Left hindlimb (tissue), 1 donor: ENCODE measurements around the gene GPBAR1.
A peak's percentile ranks its signal among the peaks of the same experiment; 100 is the strongest.

Experiments
- DNase-seq: peaks from one replicate; pipeline ENCODE4 v3.0.0-alpha.2; 2018

GPBAR1 gene

DNA sequence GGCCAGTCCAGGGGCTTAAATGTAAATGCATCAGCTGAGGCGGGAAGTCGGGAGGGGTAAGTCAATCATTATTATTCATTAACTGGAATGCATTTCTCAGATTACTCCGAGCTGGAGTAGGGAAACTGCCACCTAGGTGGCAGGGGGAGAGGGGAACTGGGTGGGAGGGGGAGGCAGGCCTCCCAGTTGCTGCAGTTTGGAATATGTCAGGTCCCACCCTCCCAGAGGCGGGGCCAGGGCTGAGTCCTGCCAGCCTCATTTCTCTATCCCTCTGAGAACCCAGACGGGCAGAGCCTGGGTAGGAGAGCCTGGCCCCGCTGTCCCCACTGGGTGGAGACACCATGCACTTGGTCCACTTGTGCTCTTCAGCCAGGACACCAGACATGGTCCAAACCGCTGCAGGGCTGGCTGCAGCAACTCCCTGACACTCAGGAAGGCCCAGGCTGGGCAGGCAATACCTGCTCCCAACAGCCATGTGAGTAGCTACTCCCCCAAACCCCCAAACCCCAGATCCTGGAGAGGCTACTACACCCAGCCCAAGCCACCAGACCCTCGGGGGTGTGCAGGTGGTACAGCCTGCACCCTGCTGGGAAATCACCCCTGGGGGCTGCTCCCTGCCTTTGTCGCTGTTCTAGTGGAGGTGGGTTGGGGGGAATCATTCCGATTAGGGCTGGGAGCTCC is at the start of gene GPBAR1:
GPBAR1 (plus strand) TSS at position 274 of the 681 bp plus-strand sequence. CDS start 1,710 bp downstream, outside the sequence.
- peak; percentile 39 for DNase-seq

GRCh38 chr2:218214116-218214515 is 46.7 kb upstream of the GPBAR1 start:
- DNase-seq: no peak

GRCh38 chr2:218216336-218216673 is 44.5 kb upstream of the GPBAR1 start:
- DNase-seq: no peak

- DNase-seq: peak; percentile 96
Observed at GRCh38 chr2:218216674-218217359, 44.0 kb upstream of the GPBAR1 start, which contains the start of gene ARPC2. Gene ARPC2, plus strand, starts transcription at chr2:218217189. Its CDS starts 282 bp downstream, at chr2:218217471.

- no peak for DNase-seq
Observed at GRCh38 chr2:218217360-218218267, 43.2 kb upstream of the GPBAR1 start.

DNA sequence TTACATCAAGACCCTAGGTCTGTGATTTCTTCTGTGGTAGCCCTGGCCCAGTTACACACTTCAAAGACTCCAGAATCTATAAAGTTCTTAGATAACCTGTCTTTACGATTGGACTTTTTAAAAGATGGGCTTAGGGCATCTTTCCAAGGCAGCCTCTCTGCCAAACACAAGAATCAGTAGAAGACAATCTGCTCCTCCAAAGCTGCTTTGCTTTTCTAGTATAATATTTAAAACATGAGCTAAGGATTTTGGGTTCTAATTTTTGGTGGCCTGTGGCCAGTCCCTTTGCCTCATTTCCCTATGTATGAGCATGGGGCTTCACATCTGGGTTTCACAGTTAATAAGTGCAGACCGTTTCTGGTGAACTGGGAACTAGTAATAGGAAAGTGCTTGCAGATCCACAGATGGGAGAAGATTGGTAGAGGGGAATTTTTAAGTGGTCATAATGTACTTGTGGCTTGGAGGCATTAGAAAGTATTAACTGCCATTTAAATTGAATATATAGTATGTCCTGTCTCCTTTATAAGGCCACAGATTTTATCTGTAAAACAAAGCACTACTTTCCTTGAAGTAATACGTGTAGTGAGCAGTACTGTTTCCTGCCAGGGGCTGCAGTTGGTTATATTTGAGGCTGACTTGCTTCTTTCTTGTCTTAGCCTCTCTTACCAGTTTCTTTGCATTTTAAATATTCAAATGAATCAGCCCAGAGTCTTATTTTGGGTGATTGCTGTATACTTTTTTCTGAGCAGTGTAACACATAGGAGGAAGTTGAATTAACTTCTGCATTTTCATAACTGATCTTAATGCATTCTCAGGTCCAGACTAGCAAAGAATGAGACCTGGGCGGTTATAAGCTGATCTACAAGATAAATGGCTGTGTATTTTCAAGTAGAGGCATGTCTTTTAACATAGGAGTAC is 42.3 kb upstream of the GPBAR1 start:
- no peak for DNase-seq

DNA sequence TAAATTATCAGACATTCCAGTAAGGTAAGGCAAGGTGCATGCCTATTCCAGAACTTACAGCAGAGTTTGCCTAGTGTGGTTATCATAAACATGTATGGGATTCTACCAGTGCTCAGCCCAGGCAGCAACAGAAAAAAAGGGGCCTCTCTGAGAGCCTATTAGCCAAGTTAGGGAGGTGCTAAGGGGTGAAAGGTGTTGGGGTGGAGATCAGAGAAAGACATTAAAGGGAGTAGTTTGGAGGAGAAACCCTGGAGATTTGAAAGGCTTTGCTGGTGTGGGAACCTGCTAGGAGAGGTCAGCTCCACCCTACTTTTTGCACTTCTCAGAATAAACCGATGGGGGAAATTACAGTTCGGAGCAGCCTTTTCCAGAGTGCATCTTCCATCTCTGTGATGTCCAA is 40.9 kb upstream of the GPBAR1 start:
- no peak for DNase-seq

DNA sequence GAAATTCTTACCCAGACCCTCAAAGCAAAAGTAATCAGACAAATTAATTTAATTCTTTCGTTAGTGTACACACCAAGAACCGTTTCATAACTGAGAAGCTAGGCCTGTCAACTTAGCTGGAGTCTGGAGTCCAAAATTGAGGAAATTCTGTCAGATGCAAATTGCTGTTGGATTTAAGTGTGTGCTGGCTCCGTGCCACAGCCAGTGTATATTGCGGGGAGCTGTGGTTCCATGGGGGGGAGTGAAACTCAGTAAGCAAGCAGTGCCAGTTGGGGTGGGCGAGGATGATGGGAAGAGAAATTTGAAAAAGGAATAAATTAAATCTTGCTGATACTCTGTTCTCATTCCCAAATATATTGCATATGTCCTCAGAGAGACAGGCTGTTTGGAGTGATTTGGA is 39.8 kb upstream of the GPBAR1 start:
- DNase-seq: no peak

- DNase-seq: no peak
Observed at GRCh38 chr2:218223046-218223445, 37.8 kb upstream of the GPBAR1 start.

DNA sequence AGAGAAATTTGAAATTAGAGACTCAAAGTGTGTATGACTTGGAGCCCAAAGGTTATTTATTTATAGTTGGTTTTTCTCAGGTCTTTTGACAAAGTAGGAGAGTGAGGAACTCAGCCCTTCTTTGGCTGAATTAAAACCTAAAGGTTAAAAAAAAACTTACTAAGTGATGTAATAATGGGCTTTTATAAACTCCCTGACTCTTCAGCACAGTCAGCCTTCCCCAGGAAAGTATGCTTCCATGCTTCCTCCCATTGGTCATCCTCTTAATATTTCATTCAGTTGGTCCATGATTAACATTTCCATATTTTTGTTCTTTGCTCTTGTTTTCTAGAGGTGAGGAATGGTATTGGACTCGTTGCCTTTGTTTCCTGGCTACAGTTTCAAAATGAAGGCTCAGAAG is 36.6 kb upstream of the GPBAR1 start:
- DNase-seq: no peak

DNA sequence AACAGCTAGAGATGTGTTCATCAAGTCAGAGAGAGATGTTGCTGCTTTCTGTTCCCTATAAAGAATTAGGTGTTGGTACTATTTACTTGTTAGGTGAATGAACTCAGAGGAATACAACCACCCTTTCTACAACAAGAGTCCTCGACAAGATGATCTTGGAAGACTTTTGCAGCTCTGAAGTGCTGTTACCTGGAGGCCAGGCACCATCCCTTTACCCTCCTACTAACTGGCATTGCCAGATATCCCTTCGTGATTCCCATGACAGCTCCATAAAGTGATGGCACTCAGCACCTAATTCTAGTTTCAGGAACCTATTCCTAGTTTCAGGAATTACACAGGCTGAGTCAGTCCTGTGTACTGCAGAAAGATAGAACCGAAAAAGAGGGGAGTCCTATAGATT is 33.9 kb upstream of the GPBAR1 start:
- no peak for DNase-seq

DNA sequence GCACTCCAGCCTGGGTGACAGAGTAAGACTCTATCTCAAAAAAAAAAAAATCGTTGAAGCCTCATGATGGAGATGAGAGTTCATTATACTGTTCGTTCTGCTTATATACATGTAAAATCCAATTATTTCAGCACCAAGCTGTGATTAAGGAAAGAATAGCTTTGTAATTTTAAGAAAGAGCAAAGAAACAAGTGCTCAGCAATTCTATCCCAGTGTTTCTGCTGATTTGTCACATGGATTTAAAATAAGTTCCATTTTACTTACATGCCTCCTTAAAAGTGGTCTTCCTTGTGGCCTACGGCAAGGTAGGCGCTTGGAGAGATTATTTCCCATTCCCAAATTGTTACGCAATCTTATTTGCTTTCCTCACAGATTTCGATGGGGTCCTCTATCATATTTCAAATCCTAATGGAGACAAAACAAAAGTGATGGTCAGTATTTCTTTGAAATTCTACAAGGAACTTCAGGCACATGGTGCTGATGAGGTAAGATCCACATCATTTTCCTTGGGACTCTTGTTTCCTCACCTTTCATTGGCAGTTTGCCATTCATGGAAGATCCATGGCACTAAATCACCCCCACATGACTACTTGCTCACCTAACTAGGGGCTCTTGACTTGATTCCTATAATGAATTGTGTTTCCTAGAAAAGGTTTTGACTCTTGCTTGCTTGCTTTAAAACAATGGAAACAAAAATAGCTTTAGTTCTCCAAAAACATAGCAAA is 32.3 kb upstream of the GPBAR1 start:
- DNase-seq: no peak

GRCh38 chr2:218229239-218229638 is 31.6 kb upstream of the GPBAR1 start:
- no peak for DNase-seq

DNA sequence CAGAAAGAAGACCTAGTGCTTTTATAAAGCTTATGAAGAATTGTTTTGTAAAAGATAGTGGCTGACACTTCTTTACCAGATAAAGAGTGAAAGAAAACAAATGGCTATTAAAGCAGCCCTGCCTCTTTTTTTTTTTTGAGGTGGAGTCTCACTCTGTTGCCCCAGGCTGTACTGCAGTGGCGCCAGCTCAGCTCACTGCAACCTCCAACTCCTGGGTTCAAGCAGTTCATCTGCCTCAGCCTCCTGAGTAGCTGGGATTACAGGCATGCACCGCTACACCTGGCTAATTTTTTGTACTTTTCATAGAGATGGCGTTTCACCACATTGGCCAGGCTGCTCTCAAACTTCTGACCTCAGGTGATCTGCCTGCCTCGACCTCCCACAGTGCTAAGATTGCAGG is 31.0 kb upstream of the GPBAR1 start:
- no peak for DNase-seq

- DNase-seq: no peak
Observed at GRCh38 chr2:218230882-218231281, 29.9 kb upstream of the GPBAR1 start.

DNA sequence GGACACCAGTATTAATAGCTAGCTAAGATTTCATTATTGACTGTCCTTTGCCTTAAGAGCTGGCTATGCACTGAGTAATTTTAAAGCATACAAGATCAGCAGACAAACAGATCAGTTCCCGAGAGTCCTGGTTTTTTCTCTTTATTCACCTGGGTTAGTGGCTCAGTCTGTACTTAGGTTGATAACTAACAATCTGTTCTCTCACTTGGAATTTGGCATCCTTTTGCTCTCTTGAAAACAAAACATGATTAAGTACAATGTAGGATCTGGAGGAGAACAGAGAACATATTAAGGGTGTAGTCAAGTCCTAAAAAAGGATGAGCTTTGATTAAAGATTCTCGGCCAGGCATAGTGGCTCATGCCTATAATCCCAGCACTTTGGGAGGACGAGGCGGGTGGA is 27.3 kb upstream of the GPBAR1 start:
- DNase-seq: no peak

DNA sequence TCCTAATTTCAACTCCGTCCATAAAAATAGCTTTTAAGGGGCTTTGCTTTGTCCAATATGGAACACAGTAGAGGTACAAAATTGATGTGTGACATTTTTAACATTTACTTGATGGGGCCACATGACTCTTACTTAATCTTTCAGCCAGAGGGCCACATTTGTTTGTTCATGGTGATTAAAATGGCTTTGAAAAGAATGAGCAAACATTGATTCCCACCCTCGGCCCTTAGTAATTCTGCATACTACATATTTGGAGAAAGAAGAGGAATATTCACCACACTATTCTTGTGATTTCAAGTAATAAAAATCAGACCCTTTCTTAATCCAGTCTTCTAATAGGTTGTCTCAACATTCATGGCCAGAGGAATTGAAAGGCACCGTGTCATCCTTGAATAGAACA is 26.3 kb upstream of the GPBAR1 start:
- no peak for DNase-seq

GRCh38 chr2:218235017-218235416 is 25.8 kb upstream of the GPBAR1 start:
- no peak for DNase-seq

DNA sequence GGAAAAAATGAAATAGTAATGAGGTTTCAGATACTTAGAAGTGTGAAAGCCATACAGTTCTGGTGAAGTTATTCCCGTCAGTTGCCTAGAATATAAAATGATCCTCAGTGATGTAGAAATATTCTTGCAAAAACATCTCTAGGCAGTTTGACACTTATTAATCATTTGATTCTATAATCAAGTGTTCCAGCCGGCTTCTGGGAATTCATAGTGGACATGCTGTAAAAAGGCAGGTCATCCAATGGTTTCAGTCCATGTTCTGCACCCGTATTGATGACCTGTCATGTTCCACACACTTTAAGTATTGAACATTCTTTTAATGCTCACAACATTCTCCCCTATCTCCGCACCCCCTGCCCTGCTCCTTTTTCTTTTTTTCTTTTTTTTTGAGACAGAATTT is 24.0 kb upstream of the GPBAR1 start:
- no peak for DNase-seq

GRCh38 chr2:218238887-218239286 is 21.9 kb upstream of the GPBAR1 start:
- DNase-seq: no peak

DNA sequence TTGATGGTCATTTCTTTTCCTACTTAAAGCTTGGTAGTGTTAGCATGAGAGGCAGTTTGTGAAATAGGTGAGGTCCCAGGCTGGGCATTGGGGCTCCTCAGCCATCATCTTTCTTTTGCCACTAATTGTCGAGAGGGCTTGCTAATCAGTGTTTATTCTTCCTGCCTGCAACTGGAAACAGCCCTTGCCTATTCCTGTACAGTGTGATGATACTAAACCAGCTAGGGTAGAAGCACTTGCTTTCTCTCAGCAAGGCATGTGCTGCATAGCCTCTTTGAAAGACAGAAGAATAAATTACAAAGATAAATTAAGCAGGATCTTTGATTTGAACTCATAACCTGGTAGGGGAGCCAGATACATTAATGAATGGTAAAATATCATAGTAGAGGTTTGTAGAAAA is 16.6 kb upstream of the GPBAR1 start:
- DNase-seq: no peak

GRCh38 chr2:218244665-218245064 is 16.1 kb upstream of the GPBAR1 start:
- no peak for DNase-seq
